Epithelial cell of proximal tubule (primary cell): Measurements from ENCODE around the gene MEIS2. TPM values are rescaled to one million over a fixed set of nuclear protein-coding genes. Genes with fewer than 3 reads are reported as not detected.

Source experiments
- DNase-seq: peaks from one replicate; pipeline ENCODE4 v3.0.0-alpha.2; 2011; ENCODE audit warnings: low read depth
- H3K4me3 ChIP-seq: 2 replicates; pipeline ENCODE4 v1.5.1; 2011; ENCODE audit warnings: low read depth, mild to moderate bottlenecking, low read length
- CTCF ChIP-seq: conservative IDR thresholded peaks from 2 replicates; pipeline ENCODE4 v1.5.1; 2012; ENCODE audit warnings: low read depth, mild to moderate bottlenecking, low read length
- total RNA-seq: library from RNA; depleted of rRNA; stranded (reverse); fragments of >200 nt; gene quantifications from 2 replicates; pipeline ENCODE4 v1.2.3, GENCODE V29; 2015

MEIS2 gene
- total RNA-seq, 1 donor from 2014 or later = 14.0 TPM

GRCh38 chr15:37002041-37002672, 98.2 kb downstream of the MEIS2 start:
- H3K4me3 ChIP-seq = no peak overlapping the region
- no peak for TF ChIP-seq CTCF
- no peak for DNase-seq

DNA sequence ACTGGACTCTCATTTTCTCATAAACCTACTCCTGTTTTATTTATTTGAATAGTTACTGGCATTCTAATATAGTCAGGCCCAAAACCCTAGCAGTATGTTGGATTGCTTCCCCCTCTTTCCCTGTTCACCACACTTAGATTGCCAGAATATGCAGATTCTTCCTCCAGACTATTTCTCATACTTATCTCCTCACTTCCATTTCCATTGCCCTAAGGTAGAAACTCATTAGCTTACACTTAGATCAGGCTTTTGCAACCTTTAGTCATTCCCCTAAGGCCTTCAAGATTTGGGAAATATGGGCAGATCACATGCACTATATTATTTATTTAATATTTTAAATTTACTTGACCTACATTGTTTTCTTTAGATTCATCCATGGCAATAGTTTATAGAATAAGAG, 98.9 kb downstream of the MEIS2 start:
- no peak for DNase-seq
- no peak for TF ChIP-seq CTCF
- no peak overlapping the region for H3K4me3 ChIP-seq

- TF ChIP-seq CTCF = no peak
- no peak for DNase-seq
- no peak overlapping the region for H3K4me3 ChIP-seq
Observed at GRCh38 chr15:36999778-37000177, 100.6 kb downstream of the MEIS2 start.

GRCh38 chr15:36996538-36997181, 103.7 kb downstream of the MEIS2 start:
- no peak overlapping the region for H3K4me3 ChIP-seq
- no peak for DNase-seq
- TF ChIP-seq CTCF = no peak

DNA sequence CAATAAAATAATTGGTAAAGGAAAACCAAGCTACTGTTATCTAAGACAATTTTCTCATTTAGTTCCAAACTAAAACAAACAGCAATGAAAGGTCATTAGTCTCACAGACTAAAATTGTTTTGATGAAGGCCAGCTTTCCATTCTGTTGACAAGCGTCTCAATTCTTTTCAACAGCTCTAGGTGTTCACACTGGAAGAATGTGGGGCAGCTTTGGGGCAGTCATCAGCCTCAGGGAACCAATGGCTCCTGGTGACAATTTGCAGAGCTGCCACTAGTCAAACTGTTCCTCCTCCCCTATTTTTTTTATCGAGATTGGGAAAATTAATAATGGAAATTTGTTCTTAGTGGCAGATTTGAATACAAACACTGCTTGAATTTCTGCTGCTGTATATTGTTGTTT, 104.2 kb downstream of the MEIS2 start:
- no peak for TF ChIP-seq CTCF
- no peak for DNase-seq
- H3K4me3 ChIP-seq = no peak overlapping the region

DNA sequence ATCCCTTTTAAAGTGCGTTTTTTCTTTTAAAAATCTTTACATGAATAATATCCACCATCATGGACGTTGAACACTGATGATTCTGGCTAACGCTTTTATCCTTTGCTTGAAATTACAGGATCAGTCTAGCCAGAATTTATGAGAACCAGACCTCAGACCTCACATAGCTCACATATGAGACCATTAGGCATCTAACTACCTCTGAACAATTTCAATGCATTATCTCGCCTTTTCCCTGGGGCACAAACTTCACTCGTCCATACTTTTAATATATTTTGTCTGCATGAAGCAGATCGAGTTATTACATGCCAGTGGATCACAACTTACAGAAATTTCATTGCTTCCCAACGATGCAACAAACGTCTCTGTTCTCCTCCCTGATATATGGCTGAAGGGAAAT, 105.6 kb downstream of the MEIS2 start:
- H3K4me3 ChIP-seq = no peak overlapping the region
- no peak for DNase-seq
- no peak for TF ChIP-seq CTCF

DNA sequence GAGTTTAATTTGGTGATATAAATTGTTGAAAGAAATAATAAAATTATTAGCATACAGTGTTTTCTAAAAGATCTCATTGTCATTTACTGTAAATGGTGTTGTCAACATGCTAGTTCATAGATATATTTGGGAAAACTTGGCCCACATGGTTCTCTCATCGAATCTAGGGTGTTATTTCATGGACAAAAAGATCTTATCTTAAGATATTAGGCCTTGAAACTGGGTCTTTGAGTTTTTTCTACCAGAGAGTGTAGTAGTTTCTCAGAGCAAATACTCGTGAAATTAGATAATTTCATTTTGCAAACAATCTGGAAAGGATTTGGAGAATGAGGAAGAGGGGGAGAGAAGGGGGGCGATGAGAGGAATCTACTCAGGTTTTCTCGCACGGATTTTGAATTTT, 107.9 kb downstream of the MEIS2 start:
- TF ChIP-seq CTCF = no peak
- H3K4me3 ChIP-seq = no peak overlapping the region
- DNase-seq = no peak
